ENCODE measurements around the gene ITGA5.
"Not testable (repeated sequence)": the region's sequence is repeated elsewhere in the genome, so short reads cannot be mapped to it uniquely, and the experiment has no call there.

- TF ChIP-seq CTCF, POLR2A (IDR thresholded peaks at IDR 0.05): not testable (repeated sequence)
Measured at GRCh38 chr12:54354271-54354670, 64.8 kb downstream of the ITGA5 start.
